CD4-positive, alpha-beta T cell treated with Interleukin-6 at 100 ng/mL for 8 hours (primary cell): Measurements from ENCODE around the gene URB1.
A peak's percentile ranks its signal among the peaks of the same experiment; 100 is the strongest.
"Not testable (repeated sequence)": the region's sequence is repeated elsewhere in the genome, so short reads cannot be mapped to it uniquely, and the experiment has no call there.

Experiments used
- DNase-seq: peaks from one replicate; pipeline ENCODE4 v3.0.0-alpha.2; 2020; ENCODE audit warnings: mixed read lengths, low spot score

Gene URB1

DNA sequence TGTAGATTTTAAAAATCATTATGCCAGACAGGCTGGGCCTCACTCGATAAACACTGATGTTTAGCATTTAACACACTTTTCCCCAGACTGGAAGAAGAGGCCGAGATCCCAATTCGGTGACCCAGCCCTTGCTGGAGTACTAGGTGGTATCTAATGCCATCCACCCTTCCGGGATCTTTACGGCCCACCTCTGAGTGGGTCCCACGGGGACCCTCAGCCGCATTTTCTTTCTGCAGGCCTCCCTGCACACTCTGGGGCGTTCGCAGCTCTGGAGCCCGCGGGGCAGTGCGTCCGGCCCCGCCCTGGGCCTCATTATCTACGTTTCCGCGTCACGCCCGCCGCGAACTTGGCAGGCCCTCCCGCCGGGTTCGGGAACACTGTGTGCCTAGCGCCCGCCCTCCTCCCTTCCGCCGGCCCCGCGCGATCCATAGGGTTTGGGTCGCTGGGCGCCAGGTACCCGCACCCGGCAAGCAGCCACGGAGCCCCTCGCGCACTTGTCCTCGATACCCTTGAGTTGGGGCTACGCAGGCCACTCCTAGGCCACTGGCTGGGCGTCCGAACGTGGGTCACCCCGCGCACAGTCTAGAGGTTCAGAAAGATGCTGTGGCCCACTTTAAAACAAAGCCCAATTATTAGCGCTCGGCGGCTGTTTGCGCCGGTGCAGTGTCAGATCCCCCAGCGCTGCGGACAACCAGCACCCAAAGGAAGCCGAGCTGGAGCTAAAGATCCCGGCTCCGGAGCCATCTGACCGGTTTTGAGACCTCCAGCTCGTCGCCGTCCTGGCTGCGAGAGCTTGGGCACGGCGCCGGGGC lies 18.7 kb upstream of the URB1 start:
- peak; percentile 69 for DNase-seq

DNA sequence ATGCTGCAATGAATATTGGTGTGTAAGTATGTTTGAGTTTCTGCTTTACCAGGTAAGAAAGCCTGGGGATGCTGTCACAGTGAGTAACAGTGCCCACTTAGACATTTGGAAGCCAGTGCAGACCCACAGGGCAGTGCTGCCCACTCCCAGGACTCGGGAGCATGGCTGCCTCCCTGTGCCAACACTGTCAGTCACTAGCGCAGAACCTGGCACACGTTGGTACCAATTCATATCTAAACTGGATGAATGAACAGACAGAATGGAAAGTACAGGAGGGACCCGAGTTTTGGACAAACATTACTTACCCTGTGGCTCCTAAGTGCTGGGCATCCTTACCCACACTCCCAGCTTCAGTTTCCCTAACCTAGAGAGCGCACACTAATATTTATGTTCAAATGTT lies 18.1 kb upstream of the URB1 start:
- no peak for DNase-seq

DNA sequence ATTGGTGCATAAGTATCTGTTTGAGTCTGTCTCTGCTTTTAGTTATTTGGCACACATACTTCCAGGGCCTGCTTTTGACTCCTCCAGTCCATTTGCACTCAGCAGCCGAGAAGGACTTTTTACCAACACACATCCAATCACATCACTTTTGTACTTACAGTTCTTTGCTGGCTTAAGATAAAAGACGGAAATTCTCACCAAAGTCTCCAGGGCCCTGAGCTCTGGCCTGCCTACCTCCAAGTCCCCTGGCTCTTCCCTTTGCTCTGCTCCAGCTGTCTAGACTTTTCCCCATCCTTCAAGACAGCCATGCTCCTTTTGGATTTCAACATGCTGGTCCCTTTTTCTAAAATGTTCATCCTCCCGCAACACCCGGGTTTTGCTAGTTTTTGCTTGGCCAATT lies 17.5 kb upstream of the URB1 start:
- DNase-seq: no peak

DNA sequence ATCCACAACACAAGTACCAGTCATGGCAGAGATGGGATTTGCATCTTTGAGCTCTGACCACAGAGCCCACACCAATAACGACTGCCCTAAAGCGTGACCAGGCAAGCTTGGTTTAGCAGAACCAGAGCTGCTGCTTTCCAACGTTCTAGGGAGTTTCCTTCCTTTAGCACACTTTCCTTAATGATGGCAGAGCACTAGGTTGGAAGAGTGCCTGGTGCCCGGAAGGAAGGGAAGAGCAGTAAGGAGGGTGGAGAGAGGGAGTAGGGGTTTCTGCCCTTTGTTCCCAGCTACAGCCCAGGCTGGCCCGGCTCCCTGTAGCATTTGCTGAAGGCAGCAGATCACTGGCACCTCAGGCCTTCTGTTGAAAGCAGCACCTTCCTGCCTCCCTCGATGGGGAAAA lies 13.6 kb upstream of the URB1 start:
- no peak for DNase-seq

DNA sequence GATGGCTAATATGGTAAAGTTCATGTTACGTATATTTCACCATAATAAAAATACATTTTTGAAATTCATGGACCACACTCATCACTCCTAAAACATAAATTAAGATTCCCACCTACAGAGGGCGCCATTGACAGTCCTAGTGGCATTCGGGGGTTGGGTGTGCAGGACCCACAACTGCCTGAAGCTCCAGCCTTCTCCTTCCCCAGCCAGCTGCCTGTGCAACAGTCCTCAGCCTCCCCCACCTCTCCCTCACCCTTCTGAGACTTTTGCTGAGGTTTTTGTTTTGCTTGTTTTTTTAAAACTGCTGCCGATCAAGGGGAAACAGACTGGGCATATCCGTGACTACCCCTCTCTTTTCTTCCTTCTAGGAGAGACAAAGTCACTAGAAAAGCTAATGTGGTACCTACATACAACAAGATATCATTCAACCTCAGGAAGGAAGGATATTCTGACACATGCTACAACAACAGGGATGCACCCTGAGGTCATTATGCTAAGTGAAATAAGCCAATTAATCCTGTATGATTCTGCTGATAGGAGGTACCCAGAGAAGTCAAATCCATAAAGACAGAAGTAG lies 10.5 kb upstream of the URB1 start:
- DNase-seq: peak; percentile 59

DNA sequence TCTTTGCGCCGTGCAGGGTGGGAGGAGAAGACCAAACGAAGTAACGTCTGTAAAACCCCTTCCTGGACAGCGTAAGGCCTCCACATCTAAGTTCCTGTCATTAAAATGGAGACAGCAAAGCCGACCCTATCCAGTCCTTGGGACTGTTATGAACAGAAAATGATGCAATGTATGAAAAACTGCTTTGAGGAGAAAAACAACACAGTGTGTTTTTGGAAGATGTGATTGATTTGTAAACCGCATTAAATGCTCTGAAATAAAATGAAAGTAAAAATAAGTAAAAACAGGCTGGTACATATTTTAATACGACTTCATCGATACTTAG lies 827 bp upstream of the URB1 start:
- DNase-seq: no peak

DNA sequence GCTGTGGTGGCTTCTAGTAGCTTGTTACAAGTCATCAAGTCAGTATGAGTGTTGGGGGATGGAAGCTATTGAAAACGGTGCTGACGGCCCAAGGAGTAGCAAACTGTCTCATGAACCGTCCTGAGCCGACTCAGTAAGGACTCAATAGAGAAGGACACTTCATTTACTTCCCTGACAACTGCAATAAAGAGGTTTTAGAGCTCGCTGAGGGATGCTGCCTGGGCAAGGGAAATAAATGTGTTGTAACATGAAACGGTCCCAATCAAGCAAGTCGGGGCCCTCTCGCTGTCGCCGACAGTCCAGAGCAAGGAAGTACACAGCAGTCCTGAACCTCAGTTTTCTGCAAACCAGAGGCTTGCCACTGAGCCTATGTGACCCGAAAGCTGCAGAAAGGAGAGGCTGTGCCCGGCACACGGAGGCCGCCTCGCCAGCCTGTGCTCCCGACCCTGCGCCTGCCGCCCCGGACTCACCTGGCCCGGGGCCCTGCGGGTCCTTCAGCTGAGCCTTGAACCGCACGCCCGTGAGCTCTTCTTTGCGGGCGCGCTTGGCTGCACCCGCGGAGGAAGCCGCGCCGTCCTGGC lies 423 bp downstream of the URB1 start:
- no peak for DNase-seq

DNA sequence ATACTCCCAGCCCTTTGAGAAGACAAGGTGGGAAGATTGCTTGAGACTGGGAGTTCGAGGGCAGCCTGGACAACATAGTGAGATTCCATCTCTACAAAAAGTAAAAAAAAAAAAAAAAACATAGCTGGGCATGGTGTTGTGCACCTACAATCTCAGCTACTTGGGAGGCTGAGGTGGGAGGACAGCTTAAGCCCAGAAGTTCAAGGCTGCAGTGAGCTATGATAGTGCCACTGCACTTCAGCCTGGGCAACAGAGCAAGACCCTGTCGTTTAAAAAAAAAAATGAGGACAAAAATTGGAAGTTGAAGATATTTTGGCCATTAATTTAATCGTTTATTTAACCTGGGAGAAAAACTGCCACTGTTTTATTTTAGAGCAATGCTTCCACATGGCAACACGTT lies 1.1 kb downstream of the URB1 start:
- no peak for DNase-seq

DNA sequence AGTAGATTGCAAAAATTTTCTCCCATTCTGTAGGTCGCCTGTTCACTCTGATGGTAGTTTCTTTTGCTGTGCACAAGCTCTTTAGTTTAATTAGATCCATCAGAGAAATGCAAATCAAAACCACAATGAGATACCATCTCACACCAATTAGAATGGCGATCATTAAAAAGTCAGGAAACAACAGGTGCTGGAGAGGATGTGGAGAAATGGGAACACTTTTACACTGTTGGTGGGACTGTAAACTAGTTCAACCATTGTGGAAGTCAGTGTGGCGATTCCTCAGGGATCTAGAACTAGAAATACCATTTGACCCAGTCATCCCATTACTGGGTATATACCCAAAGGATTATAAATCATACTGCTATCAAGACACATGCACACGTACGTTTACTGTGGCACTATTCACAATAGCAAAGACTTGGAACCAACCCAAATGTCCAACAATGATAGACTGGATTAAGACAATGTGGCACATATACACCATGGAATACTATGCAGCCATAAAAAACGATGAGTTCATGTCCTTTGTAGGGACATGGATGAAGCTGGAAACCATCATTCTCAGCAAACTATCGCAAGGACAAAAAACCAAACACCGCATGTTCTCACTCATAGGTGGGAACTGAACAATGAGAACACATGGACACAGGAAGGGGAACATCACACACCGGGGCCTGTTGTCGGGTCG lies 2.1 kb downstream of the URB1 start:
- not testable (repeated sequence) for DNase-seq

DNA sequence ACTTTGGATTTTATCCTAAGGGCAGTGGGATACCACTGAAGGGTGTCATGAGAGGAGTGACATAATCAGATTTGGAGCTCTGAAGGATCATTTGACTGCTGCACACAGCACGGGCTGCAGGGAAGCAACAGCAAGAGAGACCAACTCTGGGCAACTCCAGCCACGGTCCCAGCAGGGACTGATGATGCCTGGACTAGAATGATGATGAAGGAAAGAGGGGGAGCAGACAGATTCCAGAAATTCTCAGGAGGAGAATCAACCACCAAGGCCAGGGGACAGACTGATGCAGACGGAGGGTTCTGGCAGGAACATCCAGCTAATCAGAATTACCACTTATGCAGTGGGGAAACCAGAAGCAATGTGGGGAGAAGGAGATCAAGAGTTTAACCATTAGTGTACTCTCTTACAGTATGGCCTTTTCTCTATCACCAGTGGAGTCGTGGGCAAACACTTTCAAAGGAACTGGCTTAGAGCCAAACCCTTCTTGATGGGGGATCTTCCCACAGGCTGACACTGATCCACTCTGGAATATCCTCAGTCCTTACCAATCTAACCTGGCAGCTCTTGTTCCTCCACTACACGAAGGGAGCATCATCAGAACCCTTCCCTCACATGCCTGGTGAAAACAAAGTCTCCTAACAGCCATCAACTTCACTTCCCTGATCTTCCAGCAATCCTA lies 3.3 kb downstream of the URB1 start:
- DNase-seq: no peak

DNA sequence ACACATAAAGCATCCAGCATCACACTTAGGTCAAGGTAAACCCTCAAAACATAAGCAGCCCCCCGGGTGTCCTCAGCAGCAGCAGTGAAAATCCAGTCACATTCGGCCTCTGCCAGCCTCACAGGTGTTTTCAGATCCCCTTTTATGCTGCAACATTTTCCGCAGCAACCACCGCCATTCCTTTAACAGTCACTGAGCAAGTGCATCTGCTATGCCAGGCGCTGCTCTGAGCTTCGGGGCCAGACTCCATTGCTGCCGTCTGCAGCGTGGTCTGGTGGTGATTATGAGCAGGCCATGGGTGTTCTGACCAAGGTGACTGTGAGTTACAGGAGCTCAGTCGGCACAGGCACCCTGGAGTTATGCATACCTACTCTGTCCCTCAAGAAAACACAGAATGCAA lies 4.5 kb downstream of the URB1 start:
- DNase-seq: no peak

DNA sequence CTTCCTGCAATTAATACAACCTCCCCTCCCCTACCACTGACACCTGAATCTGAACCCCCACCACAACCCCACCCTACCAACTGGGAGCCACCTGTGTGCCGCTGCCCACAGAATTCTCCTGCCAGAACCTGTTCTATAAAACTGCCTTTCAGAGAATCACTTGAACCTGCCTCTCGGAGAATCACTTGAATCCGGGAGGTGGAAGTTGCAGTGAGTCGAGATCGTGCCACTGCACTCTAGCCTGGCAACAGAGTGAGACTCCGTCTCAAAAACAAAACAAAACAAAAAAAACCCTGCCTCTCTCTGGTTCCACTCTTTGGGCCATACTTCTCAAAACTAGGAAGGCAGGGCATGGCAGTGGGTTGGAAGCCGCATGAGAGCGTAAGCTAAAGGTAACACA lies 5.7 kb downstream of the URB1 start:
- DNase-seq: no peak

DNA sequence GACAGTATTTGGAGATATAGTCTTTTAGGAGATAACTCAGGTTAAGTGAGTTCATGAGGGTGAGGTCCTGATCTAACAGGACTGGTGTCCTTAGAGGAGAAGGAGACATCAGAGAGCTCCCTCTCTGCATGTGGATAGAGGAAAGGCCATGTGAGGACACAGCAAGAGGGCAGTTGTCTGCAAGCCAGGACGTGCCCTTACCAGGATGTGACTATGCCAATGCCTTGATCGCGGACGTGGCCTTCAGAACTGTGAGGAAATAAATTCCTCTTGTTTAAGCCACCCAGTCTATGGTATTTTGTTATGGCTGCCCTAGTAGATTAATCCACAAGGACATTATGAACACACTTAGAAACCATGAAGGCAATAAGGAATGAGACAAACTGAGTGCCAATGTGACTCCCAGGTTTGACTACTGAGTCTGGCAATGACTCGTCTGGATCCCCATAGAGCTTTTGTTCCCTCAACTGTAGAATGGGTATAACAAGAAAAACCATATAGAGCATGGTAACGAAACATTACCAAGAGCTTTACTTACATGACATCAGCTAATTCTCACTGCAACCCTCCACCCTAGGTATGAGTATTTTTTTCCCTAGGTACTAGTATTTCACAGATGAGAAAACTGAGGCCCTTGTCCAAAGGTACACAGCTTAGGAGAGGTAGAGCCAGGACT lies 6.5 kb downstream of the URB1 start:
- no peak for DNase-seq

DNA sequence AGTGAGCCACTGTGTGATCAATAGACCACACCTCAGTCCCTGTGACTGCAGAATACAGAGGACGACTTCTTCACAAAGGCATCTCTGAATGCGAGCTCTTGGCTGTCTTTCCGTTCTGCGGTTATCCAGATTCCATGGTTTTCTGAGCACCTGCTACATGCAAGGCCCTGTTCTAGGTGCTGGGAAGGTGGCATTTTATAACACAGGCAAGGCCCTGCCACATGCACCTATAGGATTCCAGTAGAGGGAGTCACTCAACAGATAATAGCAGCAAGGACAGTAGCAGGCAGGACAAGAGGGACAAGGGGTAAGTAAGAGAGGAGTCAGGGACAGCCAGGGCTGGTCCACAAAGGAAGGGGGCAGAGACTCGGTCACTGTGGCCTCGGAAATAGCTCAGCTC lies 9.0 kb downstream of the URB1 start:
- no peak for DNase-seq

DNA sequence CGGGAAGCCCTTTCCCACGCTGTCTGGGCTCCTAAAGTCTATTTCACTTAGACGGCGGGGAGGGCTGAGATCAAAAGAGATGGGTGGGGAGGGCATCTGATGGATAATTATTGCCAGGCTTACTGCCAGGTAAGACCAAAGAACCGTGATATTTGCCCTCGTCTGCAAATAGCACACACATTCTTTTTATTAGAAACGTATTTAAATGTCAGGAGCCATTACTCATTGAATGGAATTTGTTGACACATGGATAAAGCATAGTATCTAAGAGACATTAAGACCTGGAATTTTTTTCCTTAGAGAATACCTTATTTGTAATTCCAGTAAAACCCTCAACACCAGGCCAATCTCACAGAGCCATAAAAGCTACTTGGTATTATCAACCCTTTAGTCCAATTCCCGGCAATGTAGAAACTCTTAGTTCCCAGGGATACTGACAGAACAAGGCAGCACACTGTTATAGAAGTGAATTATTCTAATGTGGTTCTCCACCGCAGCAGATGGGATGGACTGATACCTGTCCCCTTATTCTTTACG lies 10.6 kb downstream of the URB1 start:
- DNase-seq: no peak

DNA sequence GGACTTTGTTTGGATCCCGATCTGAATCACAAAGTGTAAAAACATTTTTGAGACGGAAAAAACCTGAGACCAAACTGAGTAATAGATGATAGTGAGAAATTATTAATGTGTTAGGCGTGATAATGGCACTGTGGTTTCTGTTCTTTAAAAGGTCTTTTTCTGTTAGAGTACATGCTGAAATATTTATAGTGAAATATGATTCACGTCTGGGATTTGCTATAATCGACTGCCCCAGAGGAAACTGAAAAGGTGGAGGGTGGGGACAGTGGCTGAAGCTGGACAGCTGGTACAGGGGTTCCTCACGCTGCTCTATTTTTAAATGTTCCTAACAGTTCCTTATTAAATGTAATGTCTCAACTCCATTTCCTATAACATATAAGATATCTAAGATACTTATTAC lies 11.2 kb downstream of the URB1 start:
- no peak for DNase-seq

DNA sequence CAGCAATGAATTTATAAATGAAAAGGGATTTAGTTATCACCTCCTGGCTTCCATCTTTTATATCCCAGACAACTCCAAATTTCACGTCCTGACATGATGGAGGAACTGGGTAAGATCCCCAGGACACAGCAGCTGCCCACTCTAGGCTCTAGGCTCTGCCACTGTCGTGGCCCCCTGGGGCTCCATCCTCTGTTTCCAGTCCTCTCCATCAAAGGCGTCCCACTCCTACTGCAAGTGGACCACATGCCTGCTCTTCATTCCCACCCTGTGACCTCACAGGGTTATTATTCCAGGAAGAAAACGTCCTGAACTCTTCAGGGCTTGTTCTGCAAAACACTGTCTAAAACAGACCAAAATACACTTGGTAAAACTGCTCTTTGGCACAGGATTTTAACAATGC lies 11.9 kb downstream of the URB1 start:
- no peak for DNase-seq

DNA sequence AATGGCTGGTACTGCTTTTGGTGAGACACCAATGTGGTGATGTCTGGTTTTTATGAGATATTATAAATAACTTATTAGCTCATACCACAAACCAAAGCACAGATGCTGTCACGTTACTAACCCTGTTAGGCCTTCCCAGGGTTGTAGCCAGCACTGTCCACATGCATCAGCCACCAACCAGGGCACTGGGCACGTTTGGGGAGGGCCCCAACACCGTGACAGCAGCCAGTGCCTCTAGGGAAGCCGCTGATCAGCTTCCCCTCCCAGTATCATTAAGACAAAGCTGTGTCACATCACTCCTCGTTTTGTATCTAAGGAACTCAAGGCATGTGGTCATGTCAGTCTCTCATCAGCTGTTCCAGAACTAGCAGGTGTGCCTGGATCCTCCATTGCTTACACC lies 13.9 kb downstream of the URB1 start:
- DNase-seq: no peak

DNA sequence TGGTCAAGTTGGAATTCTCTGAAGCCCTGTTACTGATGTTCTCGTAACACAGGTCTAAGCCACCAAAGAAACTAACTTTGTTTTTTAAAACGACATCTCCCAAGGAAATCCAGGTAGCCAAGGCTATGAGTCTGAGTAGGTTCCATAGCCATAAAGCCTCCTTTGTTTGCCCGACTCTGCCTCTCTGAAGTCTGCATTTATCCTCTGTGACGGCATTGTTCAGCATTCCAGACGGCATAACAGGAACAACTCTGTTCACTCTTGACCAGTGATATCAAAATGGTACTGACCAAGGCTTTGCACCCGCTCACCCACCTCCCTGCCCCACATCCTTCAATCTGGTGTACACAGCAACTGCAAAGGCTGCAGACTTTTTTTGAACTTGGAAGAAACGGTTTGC lies 14.8 kb downstream of the URB1 start:
- DNase-seq: no peak

DNA sequence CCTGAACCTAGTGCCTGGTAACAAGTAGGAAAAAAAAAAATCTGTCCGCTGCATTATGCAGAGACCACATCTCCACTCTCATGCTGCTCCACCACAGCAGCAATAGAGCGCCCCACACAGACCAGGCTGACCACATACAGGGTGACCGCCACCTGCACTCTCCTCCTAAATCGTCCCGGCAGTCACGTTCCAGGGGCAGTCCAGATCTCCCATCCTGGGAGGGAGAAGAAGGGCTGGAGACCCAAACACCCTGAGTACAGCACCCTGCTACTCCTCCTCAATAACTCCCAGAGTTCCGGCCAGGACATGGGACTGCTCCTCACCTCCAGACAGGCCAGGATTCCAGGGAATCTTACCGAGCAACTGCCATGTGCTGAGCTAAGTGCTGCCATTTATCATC lies 15.3 kb downstream of the URB1 start:
- DNase-seq: no peak

DNA sequence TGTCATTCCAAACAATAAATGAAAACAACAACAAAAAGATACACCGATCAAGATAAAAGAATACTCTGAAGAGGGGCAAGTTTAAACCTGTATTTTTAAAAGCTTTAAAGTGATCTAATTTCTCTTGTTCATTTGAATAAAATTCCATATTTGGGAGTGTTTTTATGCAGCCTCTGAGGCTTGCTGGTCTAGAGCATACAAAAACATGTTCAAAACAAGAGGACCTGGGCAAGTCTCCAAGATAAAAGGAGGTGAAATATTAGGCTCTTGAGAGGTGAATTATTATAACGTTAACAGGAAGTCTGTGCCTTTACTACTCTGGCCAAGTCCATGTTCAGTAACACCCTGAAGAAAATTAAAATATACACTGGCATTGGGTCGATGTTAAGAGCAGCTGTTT lies 20.1 kb downstream of the URB1 start:
- no peak for DNase-seq

DNA sequence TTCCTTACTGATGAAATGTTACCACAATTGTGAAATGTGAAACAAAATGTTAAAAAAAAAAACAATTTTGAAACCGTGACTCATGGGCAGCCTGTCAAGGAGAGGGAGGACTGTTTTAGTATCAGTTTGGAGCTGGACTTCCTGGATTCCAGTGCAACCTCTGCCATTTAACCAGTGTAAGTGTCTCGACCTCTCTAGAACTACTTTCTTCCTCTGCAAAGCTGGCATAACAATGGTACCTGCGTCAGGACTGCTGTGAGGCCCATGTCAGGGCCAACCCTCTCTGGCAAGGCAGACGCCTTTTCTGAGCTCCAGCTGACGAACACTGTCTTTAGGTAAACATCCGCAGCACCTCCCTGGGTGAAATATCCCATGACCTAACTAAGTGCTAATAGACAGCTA lies 20.9 kb downstream of the URB1 start:
- no peak for DNase-seq
